ENCODE data around the gene NT5C3A.
"Not testable (repeated sequence)": the region's sequence is repeated elsewhere in the genome, so short reads cannot be mapped to it uniquely, and the experiment has no call there.

NT5C3A gene

GRCh38 chr7:33062023-33062781 lies at the start of gene NT5C3A:
NT5C3A (minus strand) TSS chr7:33062776; CDS start chr7:33062705, 71 bp downstream.
- DNase-seq (ENCODE audit: low spot score): peak; percentile 51

DNA sequence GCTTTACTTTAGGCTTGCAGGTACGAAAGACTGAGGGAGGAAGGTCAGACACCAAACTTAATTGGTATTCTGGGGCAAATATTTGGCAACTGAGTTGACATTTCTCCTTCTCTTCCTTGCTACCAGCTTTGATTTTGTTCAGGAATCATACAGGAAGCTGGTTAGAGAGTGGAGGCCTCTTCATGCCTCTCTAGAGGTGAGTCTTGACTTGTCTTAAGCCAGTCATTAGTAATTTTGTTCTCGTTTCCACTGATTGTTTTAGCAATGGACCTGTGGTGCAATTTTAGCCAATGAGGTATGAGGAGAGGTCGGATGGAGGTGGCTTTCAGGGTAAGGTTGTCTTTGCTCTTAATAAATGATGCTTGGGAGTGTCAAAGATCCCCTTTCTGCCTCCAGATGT lies 49.0 kb upstream of the NT5C3A start:
- no peak for DNase-seq (ENCODE audit: low spot score)

- no peak for DNase-seq (ENCODE audit: low spot score)
Measured at GRCh38 chr7:33109758-33110238, 47.2 kb upstream of the NT5C3A start.

DNA sequence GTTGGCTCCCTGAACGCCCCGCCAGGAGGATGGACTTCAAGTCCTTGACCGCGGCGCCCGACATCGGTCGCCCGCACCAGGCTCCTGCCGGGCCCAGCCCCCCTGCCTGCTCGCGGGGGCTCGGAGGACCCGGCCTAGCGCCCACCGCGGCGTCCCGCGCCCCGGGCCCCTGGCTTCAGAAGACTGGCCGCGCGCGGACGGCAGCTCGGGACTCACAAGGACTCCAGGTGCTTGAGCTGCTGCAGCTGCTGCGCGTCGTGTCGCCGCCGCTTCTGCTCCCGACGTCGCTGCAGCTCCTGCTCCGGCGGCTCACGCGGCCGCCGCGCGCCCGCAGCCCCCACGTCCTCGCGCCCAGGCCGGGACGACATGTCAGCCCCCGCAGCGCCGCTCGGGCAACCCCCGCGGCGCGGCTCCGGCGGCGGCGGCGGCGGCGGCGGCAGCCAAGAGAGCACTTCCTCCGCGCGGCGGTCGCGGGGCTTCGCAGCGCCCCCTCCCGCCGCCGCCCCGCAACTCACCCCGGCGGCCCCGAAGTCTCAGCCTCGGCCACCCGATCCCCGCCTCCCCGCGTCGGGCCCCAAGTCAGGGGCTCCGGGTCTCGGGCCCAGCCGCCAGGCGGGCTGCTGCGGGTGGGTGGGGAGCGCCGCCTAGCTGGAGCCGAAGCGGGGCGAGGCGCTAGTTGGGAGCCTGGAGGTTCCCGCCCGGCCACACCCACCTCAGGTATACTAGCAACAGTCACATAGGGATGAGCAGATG lies 46.6 kb upstream of the NT5C3A start, which contains the start of gene RP9:
Gene RP9, minus strand, starts transcription at position 400 of the 753 bp plus-strand sequence. Its CDS starts 32 bp downstream, at position 368.
- DNase-seq (ENCODE audit: low spot score): peak; percentile 93

DNA sequence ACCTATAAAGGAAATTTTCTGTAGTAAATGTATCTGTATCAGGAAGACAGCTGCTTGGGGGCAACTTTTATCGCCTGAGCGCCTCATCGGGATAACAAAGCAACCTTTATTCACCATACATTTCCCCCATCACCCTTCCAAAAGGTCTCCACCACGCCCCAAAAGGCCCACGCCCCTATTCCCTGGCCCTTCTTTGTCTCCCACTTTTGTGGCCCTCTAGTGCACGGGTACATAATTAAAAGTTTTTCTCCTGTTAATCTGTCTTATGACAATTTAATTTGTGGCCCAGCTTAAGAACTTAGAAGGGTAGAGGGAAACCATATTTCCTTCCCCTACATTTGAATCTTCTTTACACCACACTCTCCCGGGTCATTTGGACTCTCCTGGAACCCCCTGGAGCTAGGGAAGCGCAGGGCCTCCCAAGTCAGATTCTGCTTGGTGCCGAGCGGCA lies 46.0 kb upstream of the NT5C3A start:
- DNase-seq (ENCODE audit: low spot score): peak; percentile 34

DNA sequence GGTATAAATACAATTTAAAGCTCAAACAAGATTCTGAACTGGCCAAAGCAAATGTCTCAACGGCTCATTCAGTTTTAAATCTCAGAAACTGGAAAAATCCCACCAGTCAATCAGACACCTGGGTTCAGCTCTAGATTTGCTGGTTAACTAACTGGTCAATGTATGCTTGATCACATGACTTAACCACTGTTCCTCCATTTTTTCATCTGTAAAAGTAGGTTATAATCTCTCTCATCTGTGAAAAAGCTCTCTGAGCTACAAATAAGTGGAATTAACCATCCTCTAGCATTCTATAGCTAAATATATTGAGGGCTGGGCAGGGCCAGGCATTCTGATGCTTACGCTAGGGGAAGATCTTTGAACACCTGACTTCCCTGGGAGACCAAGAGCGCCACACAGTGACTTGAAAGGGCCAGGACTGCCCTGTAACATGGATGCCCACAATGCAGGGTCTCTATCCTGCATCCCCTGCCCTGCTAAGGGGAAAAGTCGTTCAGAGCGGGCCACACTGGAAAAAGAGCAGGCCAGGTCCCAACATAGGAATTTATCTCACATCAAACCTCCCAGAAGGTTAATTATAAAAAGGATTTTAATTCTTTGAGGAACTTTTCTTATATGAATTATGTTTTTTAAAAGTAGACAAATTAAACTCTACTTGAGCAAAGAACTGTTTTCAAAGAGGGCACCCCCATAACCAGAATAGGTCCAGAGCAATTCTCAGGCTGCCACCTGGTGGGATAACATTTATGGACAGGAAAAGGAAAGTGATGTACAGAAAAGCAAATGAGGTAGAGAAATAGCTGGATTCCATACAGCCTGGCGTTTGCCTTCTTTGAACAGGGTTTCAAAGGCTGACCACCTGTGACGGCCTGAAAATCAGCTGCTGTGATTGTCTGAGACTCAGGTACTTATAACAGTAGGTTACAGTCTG lies 44.8 kb upstream of the NT5C3A start:
- DNase-seq (ENCODE audit: low spot score): peak; percentile 52

DNA sequence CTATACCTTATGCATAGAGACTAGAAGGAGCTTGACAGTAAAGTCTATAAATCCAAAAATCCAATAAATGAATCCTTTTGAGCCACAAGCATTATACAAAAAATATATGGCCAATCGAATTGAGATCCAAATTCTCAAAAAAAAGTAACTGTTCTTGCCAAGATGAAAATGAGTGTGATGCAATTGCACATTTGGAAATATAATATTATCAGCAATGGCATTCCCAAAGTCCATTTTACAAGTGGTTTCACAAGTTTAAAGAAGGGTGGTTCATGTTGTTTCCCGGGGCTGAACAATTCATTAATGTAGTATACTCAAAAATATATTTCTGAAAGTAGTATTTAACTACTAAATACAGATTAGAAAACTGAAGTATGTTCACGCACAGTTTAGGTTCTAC lies 39.3 kb upstream of the NT5C3A start:
- DNase-seq (ENCODE audit: low spot score): peak; percentile 16

DNA sequence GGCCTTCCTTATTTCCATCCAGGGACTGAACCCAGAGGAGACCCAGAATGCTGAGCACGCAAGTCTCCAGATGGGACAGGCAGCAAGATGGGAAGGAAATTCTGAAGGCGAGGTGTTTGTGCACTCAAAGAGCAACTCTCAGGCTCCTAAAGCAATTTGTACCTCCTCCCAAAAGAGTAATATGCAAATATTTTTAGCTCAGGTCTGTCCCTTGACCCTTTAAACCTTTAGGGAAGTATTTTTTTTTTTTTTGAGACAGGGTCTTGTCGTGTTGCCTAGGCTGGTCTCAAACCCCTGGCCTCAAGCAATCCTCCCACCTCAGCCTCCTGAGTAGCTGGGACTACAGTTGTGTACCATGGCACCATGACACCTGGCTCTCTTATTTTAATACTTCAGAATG lies 38.2 kb upstream of the NT5C3A start:
- DNase-seq (ENCODE audit: low spot score): no peak

DNA sequence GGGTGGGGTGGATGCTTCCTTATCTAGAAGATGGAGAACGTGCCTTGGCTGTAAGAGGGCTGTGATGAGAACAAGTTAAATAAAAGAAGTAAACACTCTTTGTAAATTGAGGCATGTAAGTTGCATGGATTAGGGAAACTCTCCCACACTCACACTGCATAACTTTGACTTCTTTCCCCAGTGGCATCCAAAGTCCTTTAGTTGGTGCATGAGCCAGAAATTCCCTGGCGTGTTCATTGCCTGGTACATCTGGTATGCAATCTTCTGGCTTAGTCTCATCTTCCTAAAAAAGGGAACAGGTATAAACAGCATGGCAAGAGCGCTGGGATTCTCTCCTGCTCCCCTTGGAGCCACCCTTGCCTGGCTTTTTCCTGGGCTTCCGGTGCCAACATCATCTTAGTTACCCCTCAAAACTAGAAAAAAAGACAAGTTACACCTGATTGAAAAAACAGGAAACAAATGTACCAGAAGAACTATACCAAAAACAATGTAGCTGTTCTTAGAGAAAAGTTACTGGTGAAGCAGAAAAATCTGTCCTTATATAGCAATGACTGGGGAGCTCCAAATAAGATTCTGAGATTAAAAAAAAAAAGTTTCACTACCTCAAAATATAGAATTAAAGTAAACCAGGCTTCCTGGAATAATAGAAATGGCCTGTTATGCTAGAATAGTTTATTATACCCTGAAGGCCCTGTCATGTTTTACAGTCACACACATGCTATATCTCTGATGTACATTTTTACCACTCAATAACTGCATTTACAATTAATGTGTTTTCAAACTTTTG lies 36.8 kb upstream of the NT5C3A start:
- DNase-seq (ENCODE audit: low spot score): no peak

GRCh38 chr7:33094745-33095275 lies 32.2 kb upstream of the NT5C3A start:
- DNase-seq (ENCODE audit: low spot score): not testable (repeated sequence)

GRCh38 chr7:33093266-33093665 lies 30.7 kb upstream of the NT5C3A start:
- DNase-seq (ENCODE audit: low spot score): no peak

DNA sequence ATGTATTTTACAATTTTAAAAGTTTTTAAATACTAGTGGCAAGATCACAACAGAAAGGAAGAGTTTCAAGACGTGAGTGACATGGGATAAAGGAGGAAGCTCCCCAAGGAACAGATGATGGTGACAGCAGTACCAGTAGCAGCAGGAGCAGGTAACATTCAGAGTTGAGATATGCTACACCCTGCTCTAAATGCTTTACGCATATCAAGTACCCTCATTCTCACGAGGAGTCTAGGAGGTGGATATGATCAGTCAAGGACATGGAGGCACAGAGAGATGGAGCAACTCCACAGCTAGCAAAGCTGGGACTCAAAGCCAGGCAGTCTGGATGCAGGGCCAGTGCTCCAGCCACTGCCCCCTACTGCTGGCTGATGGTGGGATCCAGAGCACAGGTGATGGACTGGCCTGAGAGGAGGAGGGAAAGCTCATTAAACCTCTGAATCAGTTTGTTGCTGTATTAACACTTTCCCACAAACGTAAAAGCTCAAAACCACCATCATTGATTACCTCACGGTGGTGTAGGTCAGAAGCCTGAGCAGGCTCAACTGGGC lies 29.1 kb upstream of the NT5C3A start:
- no peak for DNase-seq (ENCODE audit: low spot score)

GRCh38 chr7:33091111-33091531 lies 28.5 kb upstream of the NT5C3A start:
- no peak for DNase-seq (ENCODE audit: low spot score)

DNA sequence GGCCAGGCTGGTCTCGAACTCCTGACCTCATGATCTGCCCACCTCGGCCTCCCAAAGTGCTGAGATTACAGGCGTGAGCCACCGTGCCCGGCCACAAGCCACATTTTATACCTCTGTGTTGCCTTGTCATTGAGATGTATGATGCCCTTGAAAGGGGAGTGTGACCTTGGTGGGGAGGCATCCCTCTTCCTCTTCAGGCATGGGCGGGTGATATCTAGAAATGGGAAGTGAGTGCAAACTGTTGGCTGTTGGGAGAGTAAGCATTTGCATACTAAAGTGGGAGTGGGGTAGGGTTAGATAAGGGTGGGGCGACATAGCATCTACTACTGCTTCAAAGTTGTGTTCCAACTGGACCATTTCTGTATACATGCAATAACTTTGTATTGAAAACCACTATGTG lies 26.6 kb upstream of the NT5C3A start:
- DNase-seq (ENCODE audit: low spot score): no peak

DNA sequence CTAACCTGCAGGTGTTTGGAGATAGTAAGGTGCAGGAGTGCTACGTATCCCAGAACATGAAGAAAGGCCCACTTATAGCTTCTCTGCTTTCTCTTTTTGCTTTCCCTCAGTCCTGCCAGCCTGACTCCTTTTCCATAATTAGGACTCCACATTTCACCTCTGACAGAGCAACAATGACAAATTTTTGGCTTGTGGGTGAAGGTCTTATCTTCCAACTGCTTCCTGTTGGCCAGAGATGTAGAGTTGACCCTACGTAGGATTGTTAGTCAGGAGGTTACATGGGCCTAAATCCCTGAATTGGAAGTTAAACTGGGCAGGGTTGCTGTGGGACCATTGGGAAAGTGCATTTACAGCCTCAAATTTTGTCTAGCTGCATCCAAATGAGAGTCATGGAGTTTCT lies 25.3 kb upstream of the NT5C3A start:
- no peak for DNase-seq (ENCODE audit: low spot score)

GRCh38 chr7:33087356-33087755 lies 24.8 kb upstream of the NT5C3A start:
- no peak for DNase-seq (ENCODE audit: low spot score)

- DNase-seq (ENCODE audit: low spot score): no peak
Measured at GRCh38 chr7:33079763-33080690, 17.5 kb upstream of the NT5C3A start.

DNA sequence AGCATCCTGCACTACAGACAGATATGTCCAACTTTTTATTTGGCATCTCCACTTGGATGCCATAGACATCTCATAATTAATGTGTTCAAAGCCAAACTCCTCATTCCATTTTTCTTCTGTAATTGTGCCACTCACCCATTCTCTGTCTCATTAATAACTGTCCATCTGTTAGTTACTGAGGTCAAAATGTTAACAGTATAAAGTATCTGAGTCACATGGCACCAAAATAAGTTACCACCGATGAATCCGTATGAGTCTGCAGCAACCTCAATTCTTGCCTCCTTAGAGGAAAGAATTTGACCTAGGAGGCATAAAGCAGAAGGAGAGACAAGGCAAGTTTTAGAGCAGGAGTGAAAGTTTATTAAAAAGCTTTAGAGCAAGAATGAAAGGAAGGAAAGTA lies 16.5 kb upstream of the NT5C3A start:
- DNase-seq (ENCODE audit: low spot score): no peak

DNA sequence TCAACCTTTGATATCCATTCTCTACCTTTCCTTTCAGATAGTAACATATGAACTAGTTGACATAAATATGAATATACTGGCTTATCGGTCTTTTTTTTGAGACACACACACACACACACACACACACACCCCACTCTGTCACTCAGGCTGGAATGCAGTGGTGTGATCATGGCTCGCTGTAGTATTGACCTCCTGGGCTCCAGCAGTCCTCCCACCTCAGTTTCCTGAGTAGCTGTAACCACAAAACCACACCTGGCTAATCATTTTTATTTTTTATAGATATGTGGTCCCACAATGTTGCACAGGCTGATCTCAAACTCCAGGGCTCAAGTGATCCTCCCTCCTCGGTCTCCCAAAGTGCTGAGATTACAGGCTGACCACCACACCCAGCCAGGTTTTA lies 14.2 kb upstream of the NT5C3A start:
- no peak for DNase-seq (ENCODE audit: low spot score)

All from GM03348 (cell line).